ENCODE data around the gene PNPLA7. TPM values are rescaled to one million over a fixed set of nuclear protein-coding genes. Genes with fewer than 3 reads are reported as not detected.

PNPLA7 gene
- total and polyA plus RNA-seq, 4 donors = 0.79 to 8.9 (median 7.7) TPM

DNA sequence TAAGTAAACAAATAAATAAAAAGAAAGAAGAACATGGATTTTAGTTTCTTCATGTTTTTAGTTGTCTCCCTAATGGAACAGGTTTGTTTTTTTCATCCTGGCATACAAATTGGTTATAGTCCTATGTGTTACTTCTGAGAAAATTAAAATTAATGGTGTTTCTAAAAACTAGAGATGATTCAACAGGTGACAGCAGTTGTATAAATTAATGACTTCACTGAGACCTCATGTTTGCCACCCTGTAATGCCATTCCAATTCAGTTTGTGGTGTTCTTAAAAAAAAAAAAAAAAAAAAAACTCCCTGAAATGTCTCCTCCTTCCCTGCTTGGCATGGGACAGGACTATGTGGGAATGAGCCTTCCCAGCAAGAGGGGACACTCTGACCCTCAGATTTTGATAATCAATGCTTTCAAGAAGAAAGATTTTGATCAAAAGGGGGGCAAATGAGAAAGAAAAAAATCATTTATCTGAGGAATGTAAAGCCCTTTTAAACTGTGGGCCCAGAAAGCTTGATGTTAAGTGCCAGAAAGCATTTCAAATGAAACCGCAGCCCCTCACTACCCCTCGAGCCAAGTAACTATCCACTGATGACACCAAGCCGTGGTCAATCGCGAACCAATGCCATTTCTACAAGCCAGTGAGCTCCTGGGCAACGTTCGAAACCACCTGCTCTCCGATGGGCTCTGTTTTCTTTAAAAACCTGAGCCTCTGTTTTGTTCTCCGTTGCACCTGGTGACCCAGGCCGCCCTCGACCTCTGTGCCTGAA lies 128.2 kb downstream of the PNPLA7 start:
- peak overlapping the region; percentile 79 to 86 for H3K27ac ChIP-seq (ENCODE audit: low read depth in 1 of 2, low read length in 1 of 2)
- peaks cover 0 to 13% (median 3%) of the 10 kb centered on the region in 5 donors for H3K4me1 ChIP-seq (ENCODE audit: control insufficient read depth in 5 of 5, insufficient read depth in 5 of 5, low read length in 5 of 5)
- no peak for DNase-seq
- no peaks in the 10 kb centered on the region for H3K9me3 ChIP-seq (ENCODE audit: control insufficient read depth in 4 of 4, insufficient read depth in 3 of 4, low read length in 3 of 4)
- no peak for ATAC-seq (ENCODE audit: insufficient read depth, low FRiP score)
- H3K27me3 ChIP-seq (ENCODE audit: control insufficient read depth in 3 of 3, insufficient read depth in 3 of 3, low read length in 2 of 3) = no peaks in the 10 kb centered on the region
- TF ChIP-seq, protein P1, sequence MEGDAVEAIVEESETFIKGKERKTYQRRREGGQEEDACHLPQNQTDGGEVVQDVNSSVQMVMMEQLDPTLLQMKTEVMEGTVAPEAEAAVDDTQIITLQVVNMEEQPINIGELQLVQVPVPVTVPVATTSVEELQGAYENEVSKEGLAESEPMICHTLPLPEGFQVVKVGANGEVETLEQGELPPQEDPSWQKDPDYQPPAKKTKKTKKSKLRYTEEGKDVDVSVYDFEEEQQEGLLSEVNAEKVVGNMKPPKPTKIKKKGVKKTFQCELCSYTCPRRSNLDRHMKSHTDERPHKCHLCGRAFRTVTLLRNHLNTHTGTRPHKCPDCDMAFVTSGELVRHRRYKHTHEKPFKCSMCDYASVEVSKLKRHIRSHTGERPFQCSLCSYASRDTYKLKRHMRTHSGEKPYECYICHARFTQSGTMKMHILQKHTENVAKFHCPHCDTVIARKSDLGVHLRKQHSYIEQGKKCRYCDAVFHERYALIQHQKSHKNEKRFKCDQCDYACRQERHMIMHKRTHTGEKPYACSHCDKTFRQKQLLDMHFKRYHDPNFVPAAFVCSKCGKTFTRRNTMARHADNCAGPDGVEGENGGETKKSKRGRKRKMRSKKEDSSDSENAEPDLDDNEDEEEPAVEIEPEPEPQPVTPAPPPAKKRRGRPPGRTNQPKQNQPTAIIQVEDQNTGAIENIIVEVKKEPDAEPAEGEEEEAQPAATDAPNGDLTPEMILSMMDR (IDR thresholded peaks at IDR 0.05; ENCODE audit: control extremely low read depth, extremely low read depth) = no peak
- peaks cover 0 to 3% (median 0%) of the 10 kb centered on the region in 4 donors for H3K36me3 ChIP-seq (ENCODE audit: control insufficient read depth in 4 of 4, insufficient read depth in 4 of 4, low read length in 4 of 4)
- 3 to 4% methylated on average over 11 of the region's 11 CpGs for WGBS, 2 donors
- peak overlapping the region; percentile 89 for H3K4me3 ChIP-seq
- peak overlapping the region; percentile 43 to 56 for H3K9ac ChIP-seq (ENCODE audit: insufficient read depth in 1 of 2, low read length in 2 of 2)

DNA sequence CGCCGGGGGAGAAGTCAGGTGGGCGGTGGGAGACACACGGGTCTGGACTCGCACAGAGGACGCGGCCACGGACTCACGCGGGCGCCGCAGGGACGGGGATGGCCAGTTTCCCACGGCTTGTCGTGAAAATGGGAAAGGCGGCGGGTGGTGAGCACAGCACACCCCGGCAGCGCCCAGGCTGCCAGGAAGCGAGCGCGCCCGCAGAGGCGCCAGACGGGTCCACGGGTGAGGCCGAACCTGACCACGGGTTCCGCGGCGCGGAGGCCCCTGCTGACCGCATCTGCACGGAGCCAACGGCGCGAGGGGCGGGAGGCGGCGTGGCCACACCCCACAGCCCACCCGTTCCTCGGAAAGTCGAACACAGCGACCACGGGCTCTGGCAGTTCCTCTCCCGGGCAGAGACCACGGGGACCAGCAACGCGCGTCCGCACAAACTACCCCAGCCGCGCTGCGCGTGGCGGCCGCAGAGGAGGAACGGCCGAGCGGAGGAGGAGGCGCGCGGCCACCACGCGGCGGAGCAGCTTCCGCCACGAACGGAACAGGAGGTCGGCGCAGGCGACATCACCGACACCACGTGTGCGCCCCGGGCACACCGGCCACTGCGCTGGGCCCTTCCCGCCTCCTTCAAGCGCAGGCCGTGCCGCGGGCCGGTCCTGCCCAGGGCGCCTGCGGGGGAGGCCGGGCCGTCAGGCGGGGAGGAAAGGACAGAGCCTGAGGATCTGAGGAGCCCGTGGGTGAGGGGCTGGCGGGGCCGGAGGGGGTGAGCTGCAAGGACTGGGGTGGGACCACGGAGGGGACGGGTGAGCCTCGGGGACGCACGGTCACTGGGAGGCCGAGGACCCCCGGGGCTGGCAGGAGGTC lies 132.8 kb downstream of the PNPLA7 start:
- Histone ChIP-seq H3K36me3 (ENCODE audit: control insufficient read depth in 4 of 4, insufficient read depth in 4 of 4, low read length in 4 of 4) (peaks cover 0 to 3% (median 0%) of the 10 kb centered on the region in 4 donors), H3K4me3 (peak overlapping the region; percentile 6)
- WGBS, 2 donors = 80 to 92% methylated on average over 98 to 99 of the region's 99 CpGs

DNA sequence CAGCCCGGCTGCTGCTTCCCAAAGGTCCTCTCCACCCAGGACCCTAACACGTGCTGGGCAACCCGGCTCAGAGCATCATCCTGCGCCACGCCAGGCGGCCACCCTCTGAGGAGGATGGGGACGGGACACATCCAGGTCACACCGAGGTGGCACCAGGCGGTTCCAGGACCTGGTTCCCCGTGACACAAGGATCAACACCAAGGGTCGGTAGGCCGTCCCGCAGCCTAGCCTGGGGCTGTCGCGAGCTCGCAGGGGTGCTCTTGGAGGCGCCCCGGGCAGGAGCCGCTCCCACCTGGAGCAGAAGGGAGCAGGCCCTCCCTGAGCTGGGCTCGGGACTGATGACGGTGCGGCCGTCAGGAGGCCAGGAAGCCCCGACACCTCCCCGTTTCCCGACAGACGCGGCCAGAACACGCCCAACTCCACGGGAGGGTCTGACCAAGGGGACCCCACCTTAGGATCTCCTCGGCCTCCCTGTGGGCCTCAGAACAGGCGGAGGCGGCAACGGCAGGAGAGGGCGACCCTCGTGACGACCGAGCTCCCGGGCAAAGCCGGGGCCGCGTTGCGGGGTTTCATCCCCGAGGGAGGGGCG lies 133.5 kb downstream of the PNPLA7 start:
- no peak overlapping the region for H3K4me3 ChIP-seq
- H3K36me3 ChIP-seq (ENCODE audit: control insufficient read depth in 4 of 4, insufficient read depth in 4 of 4, low read length in 4 of 4) = peaks cover 0 to 3% (median 0%) of the 10 kb centered on the region in 4 donors
- TF ChIP-seq, protein P1 (IDR thresholded peaks at IDR 0.05; ENCODE audit: control extremely low read depth, extremely low read depth) = no peak
- peaks cover 0 to 5% (median 3%) of the 10 kb centered on the region in 5 donors for H3K4me1 ChIP-seq (ENCODE audit: control insufficient read depth in 5 of 5, insufficient read depth in 5 of 5, low read length in 5 of 5)
- WGBS, 2 donors = 88 to 95% methylated on average over 36 to 45 of the region's 45 CpGs
- no peaks in the 10 kb centered on the region for H3K9me3 ChIP-seq (ENCODE audit: control insufficient read depth in 4 of 4, insufficient read depth in 3 of 4, low read length in 3 of 4)
- ATAC-seq (ENCODE audit: insufficient read depth, low FRiP score) (no peak), DNase-seq (no peak)
- no peaks in the 10 kb centered on the region for H3K27me3 ChIP-seq (ENCODE audit: control insufficient read depth in 3 of 3, insufficient read depth in 3 of 3, low read length in 2 of 3)
- no peak overlapping the region for H3K9ac ChIP-seq (ENCODE audit: insufficient read depth in 1 of 2, low read length in 2 of 2)
- peak overlapping the region in 1 of 2 donors; percentile 32 for H3K27ac ChIP-seq (ENCODE audit: low read depth in 1 of 2, low read length in 1 of 2)

More for the DNA sequence above, 132.8 kb downstream of the PNPLA7 start:
- H3K9me3 ChIP-seq (ENCODE audit: control insufficient read depth in 4 of 4, insufficient read depth in 3 of 4, low read length in 3 of 4) = no peaks in the 10 kb centered on the region
- TF ChIP-seq, protein P1 (IDR thresholded peaks at IDR 0.05; ENCODE audit: control extremely low read depth, extremely low read depth) = no peak
- H3K27ac ChIP-seq (ENCODE audit: low read depth in 1 of 2, low read length in 1 of 2) = peak overlapping the region in 1 of 2 donors; percentile 15
- H3K27me3 ChIP-seq (ENCODE audit: control insufficient read depth in 3 of 3, insufficient read depth in 3 of 3, low read length in 2 of 3) = no peaks in the 10 kb centered on the region
- peak in 1 of 3 donors; percentile 22 for DNase-seq
- peaks cover 0 to 12% (median 3%) of the 10 kb centered on the region in 5 donors for H3K4me1 ChIP-seq (ENCODE audit: control insufficient read depth in 5 of 5, insufficient read depth in 5 of 5, low read length in 5 of 5)
- no peak for ATAC-seq (ENCODE audit: insufficient read depth, low FRiP score)
- H3K9ac ChIP-seq (ENCODE audit: insufficient read depth in 1 of 2, low read length in 2 of 2) = no peak overlapping the region

Data from lung (tissue), 12 donors.